Panc1 (cell line): ENCODE results near the gene PRKACA. TPM values are rescaled to one million over a fixed set of nuclear protein-coding genes. Genes with fewer than 3 reads are reported as not detected.

Experiments
- ATAC-seq: fragments of 200-7000 bp; cut with Tn5 transposase; 2 replicates; pipeline ENCODE4 v1.9.1; 2020; ENCODE audit warnings: mild to moderate bottlenecking, moderate library complexity
- BruUV-seq: library from RNA; stranded (reverse); fragments of 400-500 nt; replicated peaks from 2 replicates; lab custom pipeline; 2021; lab: Mats Ljungman, UMichigan
- CTCF ChIA-PET: fragments of 300-600 bp; sonication (Branson Sonifier 250); formaldehyde crosslinking; loops from one replicate; lab custom pipeline; 2022; ENCODE audit warnings: antibody characterized with exemption; lab: Charles Lee
- POLR2A ChIA-PET: fragments of 300-600 bp; sonication (Branson Sonifier 250); formaldehyde crosslinking; loops from one replicate; lab custom pipeline; 2022; ENCODE audit warnings: antibody characterized with exemption; lab: Charles Lee
- DNase-seq: peaks from one replicate; pipeline ENCODE4 v3.0.0-alpha.2; 2010; ENCODE audit warnings: low read depth, low spot score
- H3K27ac ChIP-seq: 2 replicates; pipeline ENCODE4 v1.5.1; 2011; ENCODE audit warnings: mild to moderate bottlenecking, low read length, inconsistent platforms
- H3K27me3 ChIP-seq: fragments of 200-500 bp; sonication (Bioruptor generic); 2 replicates; pipeline ENCODE4 v1.6.0; 2014; ENCODE audit warnings: low read length, inconsistent platforms; ENCODE audit not compliant: control insufficient read depth, insufficient read depth
- H3K36me3 ChIP-seq: fragments of 200-500 bp; sonication (Bioruptor generic); 2 replicates; pipeline ENCODE4 v1.5.1; 2014; ENCODE audit warnings: inconsistent platforms, mild to moderate bottlenecking, low read length, moderate library complexity; ENCODE audit not compliant: control insufficient read depth, insufficient read depth
- H3K4me1 ChIP-seq: 2 replicates; pipeline ENCODE4 v1.5.1; 2011; ENCODE audit warnings: inconsistent platforms, mild to moderate bottlenecking, low read length, moderate library complexity; ENCODE audit not compliant: control insufficient read depth, insufficient read depth
- H3K4me3 ChIP-seq, 2 experiments: 2 replicates each; pipeline ENCODE4 v1.5.1; 2011 to 2012; ENCODE audit warnings: low read depth in 2 of 2, low read length in 2 of 2, mild to moderate bottlenecking in 2 of 2, inconsistent platforms in 1 of 2, moderate library complexity in 1 of 2
- H3K9me3 ChIP-seq: fragments of 200-500 bp; sonication (Bioruptor generic); 2 replicates; pipeline ENCODE4 v1.5.1; 2014; ENCODE audit warnings: low read depth, mild to moderate bottlenecking, inconsistent platforms, low read length, moderate library complexity; ENCODE audit not compliant: control insufficient read depth, insufficient read depth
- POLR2AphosphoS5 ChIP-seq: IDR thresholded peaks from 2 replicates; pipeline ENCODE4 v1.6.1; 2012; ENCODE audit warnings: mild to moderate bottlenecking, low read depth, low read length, moderate library complexity
- SIN3A ChIP-seq: IDR thresholded peaks from 2 replicates; pipeline ENCODE4 v1.6.1; 2012; ENCODE audit warnings: low read depth, mild to moderate bottlenecking, low read length, moderate library complexity, borderline replicate concordance; ENCODE audit not compliant: insufficient read depth
- TCF7L2 ChIP-seq: IDR thresholded peaks from 2 replicates; pipeline ENCODE4 v1.6.1; 2011; ENCODE audit warnings: mild to moderate bottlenecking, low read depth, low read length, inconsistent platforms
- in situ Hi-C: cut with HindIII; loops from 2 replicates; pipeline ENCODE4 v1.10.0; 2016; ENCODE audit warnings: low sequenced_read_pairs, low pct_unique_long_range_greater_than_20kb
- intact Hi-C: fragments of 100-400 bp; cut with micrococcal nuclease; formaldehyde crosslinking; loops from one replicate; pipeline ENCODE4 v1.10.0; 2022; ENCODE audit not compliant: unreplicated experiment
- total RNA-seq: library from RNA; stranded (reverse); gene quantifications from one replicate; pipeline ENCODE4 v1.2.1, GENCODE V29; 2021; ENCODE audit not compliant: unreplicated experiment
- TF ChIP-seq, protein P1 (sequence below): fragments of 450-650 bp; IDR thresholded peaks from 2 replicates; pipeline ENCODE4 v1.5.1; 2017; ENCODE audit warnings: mild to moderate bottlenecking
- TF ChIP-seq, protein P2 (sequence below), 2 experiments: IDR thresholded peaks; 2 replicates each; pipeline ENCODE4 v1.6.1; 2011 to 2012; ENCODE audit warnings: low read depth in 2 of 2, control low read depth in 1 of 2, low read length in 1 of 2, mild to moderate bottlenecking in 1 of 2, moderate library complexity in 1 of 2; ENCODE audit not compliant: insufficient read depth in 1 of 2

PRKACA gene
- total RNA-seq, 1 experiment from 2014 or later: 70.8 TPM

DNA sequence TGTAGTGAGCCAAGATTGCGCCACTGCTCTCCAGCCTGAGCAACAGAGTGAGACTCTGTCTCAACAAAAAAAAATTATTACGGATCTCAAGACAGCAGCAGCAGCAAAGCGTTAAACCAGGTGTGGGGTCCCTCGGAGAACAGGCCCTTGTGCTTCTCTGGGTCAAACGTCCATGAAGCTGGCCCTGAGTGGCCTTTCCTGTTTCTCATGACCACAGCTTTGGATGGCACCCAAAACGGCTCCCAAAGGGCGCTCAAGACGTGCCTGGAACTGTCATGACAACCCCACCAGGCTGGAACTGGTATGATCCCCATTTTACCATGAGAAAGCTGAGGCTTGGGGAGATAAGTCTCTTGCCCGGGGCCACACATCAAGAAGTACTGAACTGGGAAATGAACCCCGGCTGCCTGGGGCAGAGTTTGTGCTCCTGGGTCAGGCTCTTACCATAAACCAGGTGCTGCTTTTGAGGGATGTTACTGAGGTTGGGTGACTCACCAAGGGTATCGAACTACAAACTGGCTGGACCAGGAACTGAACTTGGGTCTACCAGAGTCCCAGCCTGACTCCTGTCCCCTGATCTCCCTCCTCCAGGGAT lies 15.4 kb downstream of the PRKACA start:
- ATAC-seq: no peak
- no peaks in the 10 kb centered on the region for H3K27me3 ChIP-seq
- H3K4me1 ChIP-seq: no peaks in the 10 kb centered on the region
- no peak for DNase-seq
- H3K36me3 ChIP-seq: no peaks in the 10 kb centered on the region
- H3K4me3 ChIP-seq: no peak overlapping the region
- ChIA-PET CTCF (no interaction called here), POLR2A (no interaction called here)
- no peaks in the 10 kb centered on the region for H3K9me3 ChIP-seq
- no peak overlapping the region for H3K27ac ChIP-seq
- TF ChIP-seq, protein P1, sequence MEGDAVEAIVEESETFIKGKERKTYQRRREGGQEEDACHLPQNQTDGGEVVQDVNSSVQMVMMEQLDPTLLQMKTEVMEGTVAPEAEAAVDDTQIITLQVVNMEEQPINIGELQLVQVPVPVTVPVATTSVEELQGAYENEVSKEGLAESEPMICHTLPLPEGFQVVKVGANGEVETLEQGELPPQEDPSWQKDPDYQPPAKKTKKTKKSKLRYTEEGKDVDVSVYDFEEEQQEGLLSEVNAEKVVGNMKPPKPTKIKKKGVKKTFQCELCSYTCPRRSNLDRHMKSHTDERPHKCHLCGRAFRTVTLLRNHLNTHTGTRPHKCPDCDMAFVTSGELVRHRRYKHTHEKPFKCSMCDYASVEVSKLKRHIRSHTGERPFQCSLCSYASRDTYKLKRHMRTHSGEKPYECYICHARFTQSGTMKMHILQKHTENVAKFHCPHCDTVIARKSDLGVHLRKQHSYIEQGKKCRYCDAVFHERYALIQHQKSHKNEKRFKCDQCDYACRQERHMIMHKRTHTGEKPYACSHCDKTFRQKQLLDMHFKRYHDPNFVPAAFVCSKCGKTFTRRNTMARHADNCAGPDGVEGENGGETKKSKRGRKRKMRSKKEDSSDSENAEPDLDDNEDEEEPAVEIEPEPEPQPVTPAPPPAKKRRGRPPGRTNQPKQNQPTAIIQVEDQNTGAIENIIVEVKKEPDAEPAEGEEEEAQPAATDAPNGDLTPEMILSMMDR: no peak
- TF ChIP-seq POLR2AphosphoS5 (no peak), SIN3A (no peak), TCF7L2 (no peak)
- TF ChIP-seq, protein P2, sequence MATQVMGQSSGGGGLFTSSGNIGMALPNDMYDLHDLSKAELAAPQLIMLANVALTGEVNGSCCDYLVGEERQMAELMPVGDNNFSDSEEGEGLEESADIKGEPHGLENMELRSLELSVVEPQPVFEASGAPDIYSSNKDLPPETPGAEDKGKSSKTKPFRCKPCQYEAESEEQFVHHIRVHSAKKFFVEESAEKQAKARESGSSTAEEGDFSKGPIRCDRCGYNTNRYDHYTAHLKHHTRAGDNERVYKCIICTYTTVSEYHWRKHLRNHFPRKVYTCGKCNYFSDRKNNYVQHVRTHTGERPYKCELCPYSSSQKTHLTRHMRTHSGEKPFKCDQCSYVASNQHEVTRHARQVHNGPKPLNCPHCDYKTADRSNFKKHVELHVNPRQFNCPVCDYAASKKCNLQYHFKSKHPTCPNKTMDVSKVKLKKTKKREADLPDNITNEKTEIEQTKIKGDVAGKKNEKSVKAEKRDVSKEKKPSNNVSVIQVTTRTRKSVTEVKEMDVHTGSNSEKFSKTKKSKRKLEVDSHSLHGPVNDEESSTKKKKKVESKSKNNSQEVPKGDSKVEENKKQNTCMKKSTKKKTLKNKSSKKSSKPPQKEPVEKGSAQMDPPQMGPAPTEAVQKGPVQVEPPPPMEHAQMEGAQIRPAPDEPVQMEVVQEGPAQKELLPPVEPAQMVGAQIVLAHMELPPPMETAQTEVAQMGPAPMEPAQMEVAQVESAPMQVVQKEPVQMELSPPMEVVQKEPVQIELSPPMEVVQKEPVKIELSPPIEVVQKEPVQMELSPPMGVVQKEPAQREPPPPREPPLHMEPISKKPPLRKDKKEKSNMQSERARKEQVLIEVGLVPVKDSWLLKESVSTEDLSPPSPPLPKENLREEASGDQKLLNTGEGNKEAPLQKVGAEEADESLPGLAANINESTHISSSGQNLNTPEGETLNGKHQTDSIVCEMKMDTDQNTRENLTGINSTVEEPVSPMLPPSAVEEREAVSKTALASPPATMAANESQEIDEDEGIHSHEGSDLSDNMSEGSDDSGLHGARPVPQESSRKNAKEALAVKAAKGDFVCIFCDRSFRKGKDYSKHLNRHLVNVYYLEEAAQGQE (IDR thresholded peaks at IDR 0.05; ENCODE audit: insufficient read depth in 1 of 2, low read depth in 2 of 2, low read length in 1 of 2): no peak
- in situ Hi-C loops (no loop called here), intact Hi-C loops (no loop called here)
- BruUV-seq: no TSS peak

DNA sequence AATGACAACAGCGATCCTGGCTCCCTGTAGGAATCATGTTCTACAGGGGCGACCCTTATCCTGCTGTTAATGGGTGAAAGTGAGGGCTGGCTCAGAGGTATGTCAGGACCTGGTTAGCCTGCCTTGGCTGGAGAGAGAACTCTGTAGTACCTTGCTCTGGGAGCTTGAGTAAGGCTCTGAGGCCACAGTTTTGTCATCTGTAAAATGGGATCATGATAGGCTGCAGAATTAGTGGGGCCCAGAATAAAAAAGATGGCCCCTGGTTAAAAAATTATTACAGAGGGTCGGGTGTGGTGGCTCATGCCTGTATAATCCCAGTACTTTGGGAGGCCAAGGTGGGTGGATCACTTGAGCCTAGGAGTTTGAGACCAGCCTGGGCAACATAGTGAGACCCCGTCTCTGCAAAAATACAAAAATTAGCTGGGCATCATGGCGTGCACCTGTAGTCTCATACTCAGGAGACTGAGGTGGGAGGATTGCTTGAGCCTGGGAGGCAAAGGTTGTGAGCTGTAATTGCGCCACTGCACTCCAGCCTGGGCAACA lies 16.5 kb downstream of the PRKACA start:
- H3K9me3 ChIP-seq: no peaks in the 10 kb centered on the region
- ChIA-PET CTCF (no interaction called here), POLR2A (no interaction called here)
- intact Hi-C loops (no loop called here), in situ Hi-C loops (no loop called here)
- TF ChIP-seq POLR2AphosphoS5: no peak
- TF ChIP-seq SIN3A: no peak
- no peak for TF ChIP-seq TCF7L2
- TF ChIP-seq, protein P1: no peak
- TF ChIP-seq, protein P2 (IDR thresholded peaks at IDR 0.05; ENCODE audit: insufficient read depth in 1 of 2, low read depth in 2 of 2, low read length in 1 of 2): no peak
- H3K27ac ChIP-seq: no peak overlapping the region
- no peaks in the 10 kb centered on the region for H3K36me3 ChIP-seq
- H3K4me1 ChIP-seq: no peaks in the 10 kb centered on the region
- no peaks in the 10 kb centered on the region for H3K27me3 ChIP-seq
- no TSS peak for BruUV-seq
- H3K4me3 ChIP-seq: no peak overlapping the region
- DNase-seq (no peak), ATAC-seq (no peak)
